Muscle layer of colon (tissue), 2 donors: ENCODE data around the gene MRPS11.

ENCODE experiments used
- H3K27ac ChIP-seq: one replicate; pipeline ENCODE4 v1.7.0; 2013; ENCODE audit warnings: low read depth, mild to moderate bottlenecking, low read length, moderate library complexity
- H3K27me3 ChIP-seq, 2 donors: one replicate each; pipeline ENCODE4 v1.7.0; 2013; ENCODE audit warnings: low read length in 2 of 2, mild to moderate bottlenecking in 2 of 2; ENCODE audit not compliant: insufficient read depth in 2 of 2, control insufficient read depth in 1 of 2
- H3K36me3 ChIP-seq: one replicate; pipeline ENCODE4 v1.7.0; 2013; ENCODE audit warnings: mild to moderate bottlenecking, low read length; ENCODE audit not compliant: insufficient read depth
- H3K4me1 ChIP-seq: one replicate; pipeline ENCODE4 v1.7.0; 2013; ENCODE audit warnings: mild to moderate bottlenecking, low read length; ENCODE audit not compliant: insufficient read depth
- H3K4me3 ChIP-seq, 2 donors: one replicate each; pipeline ENCODE4 v1.7.0; 2013; ENCODE audit warnings: low read length in 2 of 2, low read depth in 1 of 2, mild to moderate bottlenecking in 1 of 2, moderate library complexity in 1 of 2
- H3K9ac ChIP-seq: one replicate; pipeline ENCODE4 v1.7.0; 2013; ENCODE audit warnings: low read length
- H3K9me3 ChIP-seq: one replicate; pipeline ENCODE4 v1.7.0; 2013; ENCODE audit warnings: mild to moderate bottlenecking, low read length
- donor health status: abdominal sarcoma.
- donor health status: Adenocarcinoma of cecum.

Gene MRPS11

GRCh38 chr15:88525418-88525817 lies 57.9 kb downstream of the MRPS11 start:
- no peak overlapping the region for H3K27ac ChIP-seq
- no peak overlapping the region for H3K9ac ChIP-seq
- peaks cover 43% of the 10 kb centered on the region for H3K36me3 ChIP-seq
- H3K9me3 ChIP-seq: no peaks in the 10 kb centered on the region
- H3K4me1 ChIP-seq: no peaks in the 10 kb centered on the region
- H3K27me3 ChIP-seq: no peaks in the 10 kb centered on the region
- H3K4me3 ChIP-seq: no peak overlapping the region

- no peaks in the 10 kb centered on the region for H3K4me1 ChIP-seq
- peaks cover 53% of the 10 kb centered on the region for H3K36me3 ChIP-seq
- no peak overlapping the region for H3K4me3 ChIP-seq
- no peaks in the 10 kb centered on the region for H3K9me3 ChIP-seq
- H3K27me3 ChIP-seq: no peaks in the 10 kb centered on the region
- no peak overlapping the region for H3K9ac ChIP-seq
- no peak overlapping the region for H3K27ac ChIP-seq
Observed at GRCh38 chr15:88526247-88526879, 58.9 kb downstream of the MRPS11 start.

GRCh38 chr15:88529021-88529630 lies 61.6 kb downstream of the MRPS11 start:
- Histone ChIP-seq H3K9ac (no peak overlapping the region), H3K27ac (no peak overlapping the region), H3K36me3 (peaks cover 54% of the 10 kb centered on the region)

More at GRCh38 chr15:88529021-88529630, 61.6 kb downstream of the MRPS11 start:
- Histone ChIP-seq H3K4me3 (no peak overlapping the region), H3K4me1 (no peaks in the 10 kb centered on the region), H3K9me3 (no peaks in the 10 kb centered on the region), H3K27me3 (no peaks in the 10 kb centered on the region)
